ENCODE measurements around the gene UBE2F.

Gene UBE2F, protein sequence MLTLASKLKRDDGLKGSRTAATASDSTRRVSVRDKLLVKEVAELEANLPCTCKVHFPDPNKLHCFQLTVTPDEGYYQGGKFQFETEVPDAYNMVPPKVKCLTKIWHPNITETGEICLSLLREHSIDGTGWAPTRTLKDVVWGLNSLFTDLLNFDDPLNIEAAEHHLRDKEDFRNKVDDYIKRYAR

DNA sequence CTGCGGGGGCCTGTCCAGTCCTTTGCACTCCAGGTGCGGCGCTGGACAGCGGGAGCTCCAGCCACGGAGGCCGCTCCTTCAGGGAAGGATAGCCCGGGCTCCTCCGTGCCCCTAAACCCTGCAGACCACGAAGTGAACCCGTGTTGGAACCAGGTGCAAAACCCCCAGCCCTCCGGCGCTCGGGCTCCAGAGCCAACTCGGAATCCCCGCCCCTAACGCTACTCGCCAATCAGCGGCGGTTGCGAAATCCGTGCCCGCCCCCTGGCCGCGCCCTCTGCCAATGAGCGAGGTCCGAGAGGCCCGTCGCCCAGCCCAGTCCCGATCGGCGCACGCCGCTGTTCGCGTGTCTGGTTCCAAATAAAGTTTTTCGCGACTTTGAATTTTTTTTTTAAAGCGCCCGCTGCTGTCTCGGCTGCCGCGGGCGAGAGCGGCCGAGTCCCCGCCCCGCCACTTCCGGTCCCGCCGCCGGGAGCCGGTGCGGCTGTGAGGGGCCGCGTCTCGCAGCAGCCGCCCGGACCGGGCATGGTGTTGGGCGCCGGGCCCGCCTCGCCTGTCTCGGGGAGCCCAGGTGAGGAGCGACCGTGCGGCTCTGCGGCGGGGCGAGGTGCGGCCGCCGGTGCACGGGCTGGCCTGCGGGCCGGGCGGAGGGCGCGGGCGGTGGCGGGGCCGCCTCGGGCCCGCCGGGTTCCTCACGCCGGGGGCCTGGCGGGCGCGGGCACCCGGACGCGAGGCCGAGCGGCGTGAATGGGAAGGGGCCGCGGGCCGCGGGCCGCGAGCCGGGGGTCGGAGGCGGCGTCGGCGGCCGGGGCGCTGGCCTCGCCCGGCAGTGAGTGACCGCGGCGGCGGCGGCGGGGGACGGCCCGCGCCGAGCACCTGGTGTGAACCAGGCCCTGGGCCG, at the start of gene UBE2F:
TSS of gene UBE2F (plus strand) at position 450 of the 898 bp plus-strand sequence. CDS start 6,094 bp downstream, outside the sequence.
- DNase-seq, result peak; percentile 76 to 80

DNA sequence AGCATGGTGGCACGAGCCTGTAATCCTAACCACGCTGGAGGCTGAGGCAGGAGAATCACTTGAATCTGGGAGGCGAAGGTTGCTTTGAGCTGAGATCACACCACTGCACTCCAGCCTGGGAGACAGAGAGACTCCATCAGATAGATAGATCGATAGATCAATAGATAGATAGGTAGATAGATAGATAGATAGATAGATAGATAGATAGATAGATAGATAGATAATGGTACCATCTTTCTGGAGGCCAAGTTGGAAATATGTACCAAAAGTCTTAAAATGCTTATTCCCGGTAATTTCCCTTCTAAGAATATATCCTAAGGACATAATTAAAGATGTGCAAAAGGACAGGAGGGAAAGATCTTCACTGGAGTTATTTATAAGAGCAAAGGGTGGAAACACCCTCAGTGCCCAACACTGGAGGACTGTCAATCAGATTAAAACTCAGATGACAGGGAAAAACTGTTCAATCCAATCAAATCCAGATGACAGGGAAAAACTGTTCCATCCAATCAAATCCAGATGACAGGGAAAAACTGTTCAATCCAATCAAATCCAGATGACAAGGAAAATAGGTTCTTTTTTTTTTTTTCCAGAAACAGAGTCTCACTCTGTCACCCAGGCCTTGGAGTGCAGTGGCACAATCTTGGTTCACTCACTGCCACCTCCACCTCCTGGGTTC, 49.0 kb upstream of the UBE2F start:
- DNase-seq, result no peak

DNA sequence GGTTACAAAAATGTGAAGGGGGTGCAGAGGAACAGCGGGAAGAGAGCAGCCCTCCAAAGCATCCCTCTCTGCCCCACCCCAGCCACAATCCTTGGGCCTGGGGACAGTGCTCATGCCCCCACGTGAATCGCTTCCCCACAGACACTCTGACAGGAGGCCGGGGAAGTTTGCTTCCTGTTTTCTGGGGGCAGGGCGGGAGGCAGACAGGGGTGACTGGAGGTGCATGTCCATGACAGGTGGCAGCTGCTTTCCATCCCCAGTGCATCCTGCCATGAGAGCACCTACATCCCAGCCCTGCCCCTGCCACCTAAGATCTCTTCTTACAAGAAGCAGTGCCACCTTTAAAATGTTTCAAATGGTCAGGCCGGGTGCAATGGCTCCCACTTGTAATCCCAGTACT, 47.2 kb upstream of the UBE2F start:
- DNase-seq, result peak in 1 of 2 experiments; percentile 2

DNA sequence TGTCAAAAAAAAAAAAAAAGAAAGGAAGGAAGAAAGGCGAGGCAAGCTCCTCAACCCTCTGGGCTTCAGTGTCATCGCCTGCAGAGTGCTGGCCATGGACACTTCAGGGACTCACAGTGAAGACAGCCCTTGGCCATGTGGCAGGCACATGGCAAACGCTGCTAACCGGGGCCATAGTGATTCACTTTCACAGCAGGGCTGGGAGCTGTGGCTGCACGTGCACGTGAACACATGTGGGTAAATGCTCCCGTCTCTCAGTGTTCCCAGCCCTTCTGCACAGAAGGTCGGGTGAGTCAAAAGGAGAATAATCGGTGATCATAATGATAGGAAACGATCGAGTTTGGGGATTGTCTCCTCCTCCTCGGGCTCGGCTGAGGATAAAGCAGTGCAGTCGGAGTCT, 46.1 kb upstream of the UBE2F start:
- no peak for DNase-seq

DNA sequence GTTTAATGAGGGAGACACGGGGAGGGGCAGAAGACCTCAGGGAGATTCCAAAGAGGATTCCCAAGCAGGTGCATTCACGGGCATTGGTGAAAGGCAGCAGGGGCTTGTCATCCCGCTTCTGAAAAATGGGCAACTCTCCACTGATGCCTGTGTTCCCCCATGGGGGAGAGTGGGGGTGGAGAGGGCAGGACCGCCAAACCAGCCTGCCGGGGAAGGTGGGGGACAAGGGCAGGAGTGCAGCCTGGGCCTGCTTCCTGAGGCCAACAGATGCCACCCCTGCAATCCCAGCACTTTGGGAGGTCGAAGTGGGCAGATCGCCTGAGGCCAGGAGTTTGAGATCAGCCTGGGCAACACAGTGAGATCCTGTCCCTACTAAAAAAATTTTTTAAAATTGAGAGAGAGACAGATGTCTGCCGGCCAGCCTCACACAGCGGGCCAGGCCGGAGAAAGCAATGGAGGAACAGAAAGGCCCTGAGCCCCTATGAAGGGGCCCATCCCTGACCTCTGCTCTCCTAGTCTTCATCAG, 44.8 kb upstream of the UBE2F start:
- no peak for DNase-seq

DNA sequence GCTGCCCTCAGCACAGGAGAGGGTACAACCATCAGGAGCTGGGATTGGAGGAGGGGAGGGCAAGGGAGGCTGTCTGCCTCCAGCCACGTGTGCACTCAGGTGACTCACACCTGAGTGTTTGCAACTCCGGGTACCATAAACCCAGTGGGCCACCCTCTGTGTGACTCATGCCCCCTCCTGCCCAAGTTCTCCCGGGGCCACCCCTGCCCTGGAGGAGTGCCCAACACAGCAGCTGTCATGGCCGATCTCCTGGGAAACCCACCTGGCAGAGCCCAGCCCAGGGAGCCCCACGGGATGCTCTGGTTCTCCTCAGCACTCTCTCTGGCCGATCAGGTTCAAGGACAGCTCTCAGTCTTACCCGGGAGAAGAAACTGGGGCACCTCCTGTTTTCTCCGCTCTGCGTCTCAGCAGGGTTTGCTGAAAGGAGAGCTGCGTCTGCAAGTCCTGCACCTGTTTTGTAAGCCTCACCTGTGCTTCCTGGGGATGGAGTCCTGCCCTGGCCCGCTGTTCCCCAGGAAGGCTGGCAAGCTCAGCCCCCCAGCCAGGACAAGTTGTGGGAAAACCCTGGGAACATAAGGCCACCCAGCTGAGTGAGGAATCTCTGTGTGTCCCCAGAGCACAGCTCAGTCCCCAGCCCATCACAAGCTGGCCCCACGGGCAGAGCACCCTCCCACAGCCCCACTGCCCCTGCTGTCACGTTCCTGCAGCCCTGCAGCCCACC, 44.0 kb upstream of the UBE2F start:
- DNase-seq, result no peak

DNA sequence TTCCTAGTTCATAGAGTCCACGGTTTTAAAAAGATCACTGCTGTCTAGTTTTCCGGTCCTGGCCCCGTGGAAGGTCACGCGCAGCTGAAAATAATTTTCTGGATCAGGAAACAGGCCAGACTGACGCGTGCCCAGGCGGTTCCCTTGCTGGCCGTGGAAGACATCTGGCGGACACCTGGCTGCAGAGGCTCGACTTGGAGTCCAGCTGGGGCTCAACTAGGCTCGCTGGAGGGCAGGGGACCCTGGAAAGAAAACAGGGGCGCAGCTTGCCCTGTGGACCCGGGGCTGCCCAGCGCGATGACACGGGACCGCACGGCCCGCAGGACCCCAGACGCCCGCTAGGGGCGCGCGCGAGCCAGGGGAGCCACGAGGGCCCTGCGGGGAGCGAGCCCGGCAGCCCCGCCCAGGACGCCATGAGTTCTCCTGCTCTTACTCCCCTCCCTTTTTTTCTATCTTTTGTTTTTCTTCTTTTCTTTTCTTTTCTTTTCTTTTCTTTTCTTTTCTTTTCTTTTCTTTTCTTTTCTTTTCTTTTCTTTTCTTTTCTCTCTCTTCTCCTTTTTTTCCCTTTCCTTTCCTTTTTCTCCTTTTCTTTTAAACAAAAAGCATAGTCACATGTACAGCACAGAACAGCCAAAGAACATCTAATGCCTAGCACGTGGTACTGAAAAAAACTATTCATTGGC, 43.2 kb upstream of the UBE2F start:
- peak; percentile 17 to 37 for DNase-seq

DNA sequence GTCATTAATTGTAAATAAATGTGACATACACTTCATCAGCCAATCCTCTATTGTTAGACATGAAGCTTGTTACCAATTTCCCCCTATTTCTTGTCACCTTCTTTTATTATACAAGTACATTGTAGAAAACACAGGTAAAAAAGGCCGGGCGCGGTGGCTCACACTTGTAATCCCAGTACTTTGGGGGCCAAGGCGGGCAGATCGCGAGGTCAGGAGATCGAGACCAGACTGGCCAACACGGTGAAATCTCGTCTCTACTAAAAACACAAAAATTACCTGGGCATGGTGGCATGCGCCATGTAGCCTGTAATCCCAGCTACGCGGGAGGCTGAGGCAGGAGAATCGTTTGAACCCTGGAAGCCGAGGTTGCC, 42.7 kb upstream of the UBE2F start:
- DNase-seq, result no peak

DNA sequence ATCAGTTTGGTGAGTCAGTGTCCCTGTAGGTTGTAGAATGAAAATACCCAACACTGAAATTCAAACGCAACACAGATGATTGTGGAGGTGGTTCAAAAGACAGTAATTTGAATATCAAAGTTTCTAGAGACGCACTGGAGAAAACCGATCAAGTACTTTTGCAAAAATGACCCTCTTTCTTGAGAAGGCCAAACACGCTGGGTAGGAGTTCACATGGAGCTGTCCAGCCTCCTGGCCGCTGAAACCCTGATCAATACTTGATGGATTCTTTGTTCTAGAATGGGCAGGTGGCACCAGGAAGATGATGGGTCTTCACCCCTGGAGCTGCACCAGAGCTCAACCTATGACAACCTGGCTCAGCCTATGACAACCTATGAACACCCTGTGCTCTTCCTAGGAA, 39.7 kb upstream of the UBE2F start:
- DNase-seq, result no peak

DNA sequence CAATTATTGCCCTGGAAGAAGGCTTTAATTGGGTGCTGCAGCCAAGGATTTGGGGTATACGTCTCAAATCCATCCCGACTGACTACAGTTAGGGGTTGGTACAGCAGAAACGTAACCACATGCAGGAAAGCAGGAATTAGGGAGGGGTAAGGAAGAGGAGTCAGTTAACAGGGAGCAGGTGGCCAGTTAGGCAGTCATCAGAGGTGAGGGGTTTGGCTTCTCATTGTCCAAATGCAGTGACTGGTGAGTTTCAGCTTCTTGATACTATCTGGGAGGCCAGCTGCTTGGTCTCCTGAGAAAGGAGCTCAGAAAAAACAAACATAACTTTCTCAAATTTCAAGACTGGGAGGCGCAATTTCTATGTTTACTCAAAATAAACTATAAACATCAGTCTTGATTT, 38.8 kb upstream of the UBE2F start:
- no peak for DNase-seq

DNA sequence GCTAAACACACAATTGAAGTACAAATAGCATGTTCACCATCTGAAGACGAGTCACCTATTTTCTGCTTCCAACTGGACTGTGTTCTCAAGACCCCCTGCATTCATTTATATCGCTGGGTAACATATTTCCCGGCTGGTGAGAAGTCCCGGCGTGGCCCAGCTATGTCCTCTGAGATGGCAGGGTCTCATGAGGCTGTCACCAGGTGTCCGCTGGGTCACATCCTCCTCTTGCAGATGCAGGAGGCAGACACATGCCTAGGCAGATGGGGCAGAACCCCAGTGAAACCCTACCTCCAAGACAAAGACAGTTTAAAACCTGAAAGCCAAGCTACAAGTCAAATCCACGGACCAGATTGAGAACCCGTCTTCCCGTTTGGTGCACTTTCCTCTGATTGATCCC, 36.8 kb upstream of the UBE2F start:
- no peak for DNase-seq

DNA sequence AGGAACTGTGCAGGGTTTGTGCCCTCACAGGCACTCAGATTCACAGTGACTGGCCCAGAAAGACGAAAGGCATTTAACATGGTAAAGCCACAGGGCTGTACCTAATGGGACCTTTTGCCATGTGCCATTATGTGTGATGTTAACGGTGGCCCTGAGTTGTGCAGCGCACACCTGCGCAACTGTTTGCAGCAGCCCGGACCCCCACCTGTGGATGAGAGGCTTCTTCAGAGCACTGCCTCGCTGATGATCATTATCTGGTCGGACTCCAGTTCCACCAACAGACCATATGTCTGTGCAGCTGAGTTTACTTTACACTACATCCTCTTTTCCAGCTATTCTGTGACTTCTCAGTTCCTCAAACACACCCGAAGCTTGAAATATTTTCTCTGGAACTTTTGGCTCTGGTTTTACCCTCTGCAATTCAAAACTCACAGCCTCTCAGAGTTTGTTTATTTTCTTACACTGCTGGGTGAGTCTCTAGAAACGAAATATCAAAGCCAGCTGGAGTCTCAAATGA, 35.6 kb upstream of the UBE2F start:
- peak; percentile 1 to 38 for DNase-seq

DNA sequence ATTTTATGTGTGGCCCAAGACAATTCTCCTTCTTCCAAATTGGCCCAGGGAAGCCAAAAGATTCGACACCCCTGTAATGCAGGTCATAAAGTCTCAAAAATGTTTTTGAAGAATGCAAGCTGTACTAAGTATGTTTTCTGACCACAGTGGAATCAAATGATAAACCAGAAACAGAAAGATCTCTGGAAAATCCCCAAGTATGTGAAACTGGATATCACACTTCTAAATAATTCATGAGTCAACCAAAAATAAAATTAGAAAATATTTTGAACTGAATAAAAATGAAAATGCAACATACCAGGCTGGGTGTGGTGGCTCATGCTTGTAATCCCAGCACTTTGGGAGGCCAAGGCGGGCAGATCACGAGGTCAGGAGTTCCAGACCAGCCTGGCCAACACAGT, 34.1 kb upstream of the UBE2F start:
- no peak for DNase-seq

DNA sequence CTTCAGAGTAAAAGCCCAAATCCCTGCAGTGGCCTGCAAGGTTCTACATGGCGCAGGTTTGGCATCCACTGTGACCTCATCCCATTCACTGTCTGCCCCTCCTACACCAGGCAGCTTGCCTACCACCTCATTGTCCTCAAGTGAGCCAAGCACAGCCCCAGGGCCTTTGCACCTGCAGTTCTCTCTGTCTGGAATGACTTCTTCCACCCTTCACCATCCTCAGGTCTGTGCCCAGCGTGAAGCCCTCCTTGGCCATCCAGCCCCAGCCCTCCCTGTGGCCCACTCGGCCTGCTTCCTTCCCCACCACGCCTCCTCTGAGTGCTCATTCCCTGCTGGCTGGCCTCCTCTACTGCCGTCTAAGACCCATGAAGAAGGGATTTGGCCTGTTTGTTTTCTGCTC, 32.6 kb upstream of the UBE2F start:
- DNase-seq, result no peak

DNA sequence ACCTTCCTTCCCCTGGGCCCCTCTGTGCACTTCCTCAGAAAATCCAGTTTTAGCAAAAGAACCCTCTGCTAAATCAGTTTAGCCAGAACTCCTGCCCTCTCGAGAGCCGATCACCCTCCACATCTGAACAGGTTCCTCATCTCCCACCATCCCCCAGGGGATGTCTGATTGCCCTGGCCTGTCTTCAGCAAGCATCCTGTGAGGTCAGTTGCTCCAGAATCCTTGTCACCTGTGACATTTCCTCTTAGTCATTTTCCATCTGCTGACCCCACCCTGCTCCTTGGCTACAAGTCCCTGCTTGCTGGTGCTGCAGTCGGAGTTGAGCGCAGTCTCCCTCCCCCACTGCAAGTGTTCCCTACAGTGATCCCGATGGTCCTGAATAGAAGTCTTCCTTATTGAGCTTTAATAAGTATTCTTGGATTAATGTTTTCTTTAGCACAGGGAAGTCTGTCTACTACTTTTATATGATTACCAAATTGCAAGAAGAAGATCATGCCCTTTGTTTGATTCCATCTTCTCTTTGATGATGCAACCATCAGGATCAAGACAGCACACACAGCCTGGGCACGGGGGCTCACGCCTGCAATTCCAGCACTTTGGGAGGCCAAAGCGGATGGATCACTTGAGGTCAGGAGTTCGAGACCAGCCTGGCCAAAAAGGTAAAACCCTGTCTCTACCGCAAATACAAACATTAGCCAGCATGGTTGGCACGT, 30.9 kb upstream of the UBE2F start:
- no peak for DNase-seq

DNA sequence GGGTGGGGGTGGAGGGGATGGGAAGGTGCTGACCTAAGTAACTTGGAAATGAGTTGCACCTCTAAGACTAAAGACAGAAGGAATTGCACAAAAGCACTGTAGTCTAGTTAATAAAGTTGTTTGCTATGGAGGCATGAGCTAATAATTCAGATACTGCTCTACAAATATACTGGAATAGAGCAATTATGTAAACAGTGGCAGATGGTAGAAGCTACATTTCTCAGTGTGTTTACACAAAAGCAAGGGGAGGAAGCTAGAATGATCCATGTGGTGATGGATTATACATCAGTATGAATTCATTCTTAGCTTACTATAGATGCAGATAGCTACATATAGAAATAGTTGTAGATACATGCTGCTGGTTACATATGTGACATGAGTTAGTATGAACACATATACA, 27.6 kb upstream of the UBE2F start:
- DNase-seq, result no peak

DNA sequence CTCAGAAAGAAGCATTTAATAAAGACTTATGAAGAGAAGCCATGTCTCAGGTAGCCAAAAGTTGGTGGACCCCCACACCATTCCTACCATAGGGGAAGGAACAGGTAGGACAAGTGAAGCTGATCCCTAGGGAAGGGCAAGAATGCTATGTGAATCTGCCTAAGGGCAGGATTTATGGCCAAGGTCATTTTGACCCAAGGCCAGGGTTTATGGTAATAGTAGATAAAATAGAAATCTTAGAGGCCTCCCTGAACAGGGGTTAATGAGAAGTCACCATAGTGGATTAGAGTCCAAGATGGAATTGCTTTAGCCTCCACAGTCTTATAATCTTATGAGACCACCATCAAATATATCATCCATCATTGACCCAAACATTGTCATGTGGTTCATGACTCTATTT, 26.0 kb upstream of the UBE2F start:
- no peak for DNase-seq

DNA sequence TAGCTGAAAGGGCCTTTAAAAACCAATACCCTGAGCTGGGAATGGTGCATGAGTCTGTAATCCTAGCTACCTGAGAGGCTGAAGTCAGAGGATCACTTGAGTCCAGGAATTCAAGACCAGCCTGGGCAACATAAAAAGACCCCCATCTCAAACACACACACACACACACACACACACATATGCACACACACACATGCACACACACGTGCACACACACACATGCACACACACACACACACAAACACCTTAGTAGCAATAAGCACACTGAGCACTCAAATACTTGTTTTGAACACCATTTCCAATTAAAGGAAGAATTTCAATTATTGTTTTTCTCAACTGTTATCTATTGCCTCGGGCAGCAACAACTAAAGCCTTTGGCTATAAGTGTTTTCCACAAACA, 25.6 kb upstream of the UBE2F start:
- no peak for DNase-seq

DNA sequence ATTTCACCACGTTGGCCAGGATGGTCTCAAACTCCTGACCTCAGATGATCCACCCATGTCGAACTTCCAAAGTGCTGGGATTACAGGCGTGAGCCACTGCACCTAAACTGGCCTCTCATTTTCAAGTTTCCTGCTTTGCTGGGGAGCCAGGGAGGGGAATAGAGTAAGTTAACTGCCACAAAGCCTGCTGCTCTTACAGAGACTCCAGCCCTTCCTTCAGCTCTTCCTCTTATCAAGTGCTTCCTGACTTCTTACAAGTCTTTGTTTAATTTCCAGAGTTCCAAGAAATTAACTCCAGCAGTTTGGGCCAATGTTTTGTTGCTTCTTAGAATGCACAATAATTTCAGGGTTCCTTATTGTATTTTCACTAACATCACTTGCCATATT, 24.3 kb upstream of the UBE2F start:
- DNase-seq, result no peak

DNA sequence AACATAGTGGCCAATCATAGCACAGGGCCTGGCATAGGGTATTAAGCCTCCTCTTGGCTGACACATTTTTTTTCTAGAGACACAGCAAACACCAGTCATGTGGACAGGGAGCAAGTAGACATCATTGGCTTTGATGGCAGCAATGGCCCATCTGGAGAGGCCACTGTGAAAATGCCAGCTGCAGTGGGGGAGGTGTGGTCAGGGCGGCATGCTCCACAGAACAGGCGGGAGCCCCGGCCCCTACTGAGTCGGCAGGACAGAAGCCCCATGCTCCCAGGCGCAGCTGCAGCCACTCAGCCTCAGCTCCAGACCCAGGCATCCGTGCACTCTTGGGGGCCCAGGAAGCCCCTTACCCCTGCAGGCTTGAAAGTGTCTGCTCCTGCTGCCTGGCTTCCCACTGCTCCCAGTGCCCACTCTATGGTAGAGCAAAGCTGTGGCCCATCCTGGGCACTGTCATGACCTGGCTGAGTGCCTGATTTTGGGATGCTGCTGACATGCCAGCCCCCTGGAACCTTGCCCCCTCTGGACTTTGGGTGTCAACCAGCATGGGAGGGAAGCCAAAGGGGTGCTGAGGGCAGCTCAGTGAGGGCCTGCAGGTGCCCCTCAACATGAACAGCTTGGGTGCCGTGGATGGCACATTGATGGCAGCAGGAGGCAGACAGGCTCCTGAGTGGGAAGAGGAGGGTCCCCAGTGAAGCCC, 23.3 kb upstream of the UBE2F start:
- DNase-seq, result no peak

DNA sequence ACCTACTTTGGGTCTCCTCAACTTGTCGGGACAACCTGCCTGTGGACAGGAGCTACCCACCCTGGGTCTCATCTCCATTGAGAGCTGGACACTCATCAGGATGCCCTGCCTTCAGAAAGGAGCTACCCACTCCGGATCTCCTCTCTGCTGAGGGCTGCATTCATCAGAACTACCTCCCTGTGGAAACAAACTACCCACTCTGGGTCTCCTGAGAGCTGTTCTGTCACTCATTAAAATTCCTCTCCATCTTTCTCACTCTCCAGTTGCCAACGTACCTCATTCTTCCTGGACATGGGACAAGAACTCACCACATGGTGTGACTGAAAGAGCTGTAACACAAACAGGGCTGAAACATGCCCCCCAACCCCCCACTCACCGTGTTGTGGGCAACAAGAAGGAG, 22.5 kb upstream of the UBE2F start:
- DNase-seq, result no peak

All from Kasumi-1 (cell line).